BLaER1 treated with 17β-estradiol and CSF1 and Interleukin-3, amounts not matched to agents 10 nM and 100 nM (cell line): ENCODE data around the gene CHID1.

Source experiments
- H3K27ac ChIP-seq, 11 experiments: shearing (Covaris generic); formaldehyde crosslinking; 2 replicates each; pipeline ENCODE4 v1.8.1; 2022
- H3K27me3 ChIP-seq, 11 experiments: shearing (Covaris generic); formaldehyde crosslinking; 2 replicates each; pipeline ENCODE4 v1.8.1; 2022
- H3K36me3 ChIP-seq, 11 experiments: shearing (Covaris generic); formaldehyde crosslinking; 2 replicates each; pipeline ENCODE4 v1.8.1; 2022
- H3K4me1 ChIP-seq, 10 experiments: shearing (Covaris generic); formaldehyde crosslinking; 2 replicates each; pipeline ENCODE4 v1.8.1; 2022
- H3K4me2 ChIP-seq, 11 experiments: shearing (Covaris generic); formaldehyde crosslinking; 2 replicates each; pipeline ENCODE4 v1.8.1; 2022
- H3K4me3 ChIP-seq, 10 experiments: shearing (Covaris generic); formaldehyde crosslinking; 2 replicates each; pipeline ENCODE4 v1.8.1; 2022
- H3K9ac ChIP-seq, 11 experiments: shearing (Covaris generic); formaldehyde crosslinking; 2 replicates each; pipeline ENCODE4 v1.8.1; 2022
- H3K9me3 ChIP-seq, 11 experiments: shearing (Covaris generic); formaldehyde crosslinking; replicated peaks in 1 of 11; 2 replicates each; pipeline ENCODE4 v1.8.1; 2022
- H4K20me1 ChIP-seq, 11 experiments: shearing (Covaris generic); formaldehyde crosslinking; 2 replicates each; pipeline ENCODE4 v1.8.1; 2022
- Cebpa-rat ChIP-seq, 11 experiments: shearing (Covaris generic); IDR thresholded peaks; 2 replicates each; pipeline ENCODE4 v1.8.1; 2022

Gene CHID1

DNA sequence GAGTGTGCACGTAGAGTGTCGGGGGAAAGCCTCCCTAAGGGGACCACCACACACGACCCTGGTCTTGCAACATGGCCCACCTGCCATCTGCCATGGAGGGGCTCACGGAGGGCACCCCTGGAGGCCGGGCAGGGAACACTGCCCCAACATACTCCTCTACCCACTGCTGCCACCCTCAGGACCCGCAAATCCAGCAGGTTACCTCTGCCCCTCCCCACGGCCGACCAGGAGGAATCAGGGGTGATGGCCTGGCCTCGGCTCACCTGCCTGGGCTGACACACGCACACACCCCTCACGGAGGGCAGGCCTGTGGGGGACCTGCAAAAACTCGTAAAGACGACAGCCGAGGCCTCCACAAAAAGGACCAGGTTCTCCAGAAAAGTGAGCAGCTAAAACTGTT, 30.2 kb downstream of the CHID1 start:
- Histone ChIP-seq H4K20me1 (peaks cover 0 to 76% (median 26%) of the 10 kb centered on the region in 11 experiments; a peak in 15 of 22 replicates), H3K36me3 (peaks cover 59 to 100% (median 90%) of the 10 kb centered on the region in 11 experiments), H3K27me3 (no peaks in the 10 kb centered on the region), H3K9ac (no peak overlapping the region), H3K27ac (no peak overlapping the region), H3K4me3 (no peak overlapping the region), H3K4me2 (no peak overlapping the region), H3K4me1 (peaks cover 0 to 9% (median 6%) of the 10 kb centered on the region in 10 experiments; a peak in 8 of 20 replicates), H3K9me3 (no peaks in the 10 kb centered on the region)
- TF ChIP-seq Cebpa-rat (IDR thresholded peaks at IDR 0.05) = no peak

DNA sequence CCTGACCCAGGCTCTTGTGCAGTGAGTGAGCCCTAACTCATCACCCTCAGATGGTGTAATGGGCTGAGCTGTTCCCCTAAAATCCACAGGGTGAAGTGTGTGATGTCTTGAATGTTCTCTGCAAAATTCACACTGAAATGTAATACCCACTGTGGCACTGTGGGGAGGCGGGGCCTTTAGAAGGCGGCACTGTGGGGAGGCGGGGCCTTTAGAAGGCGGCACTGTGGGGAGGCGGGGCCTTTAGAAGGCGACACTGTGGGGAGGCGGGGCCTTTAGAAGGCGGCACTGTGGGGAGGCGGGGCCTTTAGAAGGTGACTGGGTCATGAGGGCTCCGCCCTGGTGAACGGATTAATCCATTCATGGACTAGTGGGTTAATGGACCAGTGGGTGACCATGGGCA, 33.0 kb downstream of the CHID1 start:
- Histone ChIP-seq H3K4me1 (peaks cover 0 to 3% (median under 1%) of the 10 kb centered on the region in 10 experiments; a peak in 5 of 20 replicates), H3K27ac (no peak overlapping the region), H3K9me3 (no peaks in the 10 kb centered on the region), H3K27me3 (no peaks in the 10 kb centered on the region), H3K36me3 (peaks cover 39 to 91% (median 72%) of the 10 kb centered on the region in 11 experiments), H3K4me3 (no peak overlapping the region), H4K20me1 (peaks cover 0 to 72% (median 7%) of the 10 kb centered on the region in 11 experiments; a peak in 11 of 22 replicates), H3K4me2 (no peak overlapping the region), H3K9ac (no peak overlapping the region)
- TF ChIP-seq Cebpa-rat (IDR thresholded peaks at IDR 0.05) = no peak

DNA sequence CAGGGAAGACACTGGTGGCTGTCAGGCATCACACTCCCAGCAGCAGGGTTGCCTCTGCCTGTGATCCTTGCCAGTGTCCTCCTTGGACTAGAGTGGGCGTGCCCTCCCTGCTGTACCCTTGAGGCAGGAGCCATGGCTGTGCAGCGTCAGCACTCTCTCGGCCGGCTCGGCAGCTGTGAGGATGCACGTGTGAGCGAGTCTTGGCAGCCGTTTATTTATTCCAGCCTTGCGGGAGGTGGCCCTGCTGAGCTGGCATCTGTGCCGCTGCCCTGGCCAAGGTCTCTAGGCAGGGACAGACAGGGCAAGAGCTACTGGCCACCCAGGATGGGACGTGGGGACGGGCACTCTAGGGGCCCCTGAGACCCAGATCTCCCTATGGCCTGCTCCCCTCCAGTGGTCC, 34.1 kb downstream of the CHID1 start:
- Histone ChIP-seq H3K4me3 (no peak overlapping the region), H4K20me1 (peaks cover 0 to 79% (median 7%) of the 10 kb centered on the region in 11 experiments; a peak in 11 of 22 replicates), H3K9ac (no peak overlapping the region), H3K27me3 (no peaks in the 10 kb centered on the region), H3K36me3 (peaks cover 33 to 83% (median 62%) of the 10 kb centered on the region in 11 experiments), H3K27ac (no peak overlapping the region), H3K9me3 (no peaks in the 10 kb centered on the region), H3K4me1 (no peaks in the 10 kb centered on the region), H3K4me2 (no peak overlapping the region)
- no peak for TF ChIP-seq Cebpa-rat (IDR thresholded peaks at IDR 0.05)

DNA sequence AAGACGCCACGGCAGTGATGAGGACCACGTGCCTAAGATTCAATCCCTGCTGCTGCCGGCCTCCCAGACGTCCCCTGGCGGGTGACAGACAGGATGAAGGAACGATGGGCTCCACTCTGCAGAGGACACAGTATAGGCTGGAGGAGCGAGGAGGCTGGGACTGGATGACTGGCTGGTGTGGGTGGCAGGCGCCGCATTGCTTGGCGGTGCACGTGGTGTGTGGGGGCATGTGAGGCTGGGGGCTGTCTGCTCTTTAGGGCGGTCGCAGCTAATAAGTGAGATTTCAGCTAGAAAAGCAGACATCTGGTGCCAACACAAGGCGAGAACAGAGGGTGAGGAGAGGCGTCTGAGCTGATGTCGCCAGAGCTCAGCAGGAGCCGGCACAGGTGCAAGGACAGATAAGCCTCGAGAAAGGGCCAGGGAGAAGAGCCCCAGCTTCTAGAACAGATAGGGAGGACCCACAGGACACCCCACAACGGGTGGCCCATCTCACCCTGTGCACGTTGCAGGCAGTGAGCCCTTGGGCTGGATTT, 34.8 kb downstream of the CHID1 start:
- TF ChIP-seq Cebpa-rat (IDR thresholded peaks at IDR 0.05) = no peak
- Histone ChIP-seq H3K36me3 (peaks cover 31 to 77% (median 57%) of the 10 kb centered on the region in 11 experiments), H3K9ac (no peak overlapping the region), H3K27ac (no peak overlapping the region), H3K4me1 (no peaks in the 10 kb centered on the region), H4K20me1 (peaks cover 0 to 85% (median 7%) of the 10 kb centered on the region in 11 experiments; a peak in 11 of 22 replicates), H3K4me2 (no peak overlapping the region), H3K9me3 (no peaks in the 10 kb centered on the region), H3K27me3 (no peaks in the 10 kb centered on the region), H3K4me3 (no peak overlapping the region)

DNA sequence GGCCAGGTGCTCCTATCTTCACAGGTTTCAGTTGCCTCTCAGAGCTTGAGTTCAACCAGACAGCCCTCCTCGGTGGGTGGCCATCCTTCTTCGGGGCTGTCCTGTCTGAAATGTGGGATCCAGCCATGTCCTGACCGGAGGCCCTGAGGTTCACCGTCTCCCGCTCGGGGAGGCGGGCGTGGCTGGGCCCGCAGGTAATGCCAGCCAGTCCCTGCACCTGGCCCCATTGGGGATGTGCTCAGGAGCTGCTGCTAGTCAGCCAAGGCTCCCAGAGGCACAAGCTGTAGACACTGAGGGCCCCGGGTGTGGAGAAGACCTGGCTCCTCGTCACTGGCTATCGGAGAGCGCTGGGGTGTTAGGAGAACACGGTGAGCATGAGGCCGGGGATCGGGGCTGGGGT, 35.4 kb downstream of the CHID1 start:
- Histone ChIP-seq H3K27ac (no peak overlapping the region), H3K9me3 (no peaks in the 10 kb centered on the region), H3K36me3 (peaks cover 25 to 71% (median 50%) of the 10 kb centered on the region in 11 experiments), H4K20me1 (peaks cover 0 to 85% (median 7%) of the 10 kb centered on the region in 11 experiments; a peak in 11 of 22 replicates), H3K4me3 (no peak overlapping the region), H3K4me2 (no peak overlapping the region), H3K4me1 (no peaks in the 10 kb centered on the region), H3K9ac (no peak overlapping the region), H3K27me3 (no peaks in the 10 kb centered on the region)
- TF ChIP-seq Cebpa-rat (IDR thresholded peaks at IDR 0.05) = no peak

DNA sequence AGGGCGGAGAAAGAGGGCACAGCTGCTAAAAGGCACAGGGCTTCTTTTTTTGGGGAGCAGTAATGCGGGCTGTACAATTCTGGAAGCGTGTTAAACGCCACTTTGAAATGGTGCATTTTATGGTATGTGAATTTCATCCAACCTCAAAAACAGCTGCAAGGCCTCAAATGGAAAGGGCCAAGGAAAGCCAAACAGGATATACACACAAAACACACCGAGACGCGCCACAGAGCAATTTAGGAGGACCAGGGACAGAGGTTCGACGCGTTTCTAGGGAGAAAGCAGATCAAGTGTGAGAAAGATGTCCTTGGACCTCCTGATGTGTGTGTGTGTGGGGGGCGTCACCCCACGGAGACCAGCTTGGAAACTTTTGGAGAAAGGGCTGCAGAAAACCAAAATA, 36.9 kb downstream of the CHID1 start:
- no peak overlapping the region for H3K4me2 ChIP-seq
- no peak overlapping the region for H3K27ac ChIP-seq
- H3K4me3 ChIP-seq = no peak overlapping the region
- no peaks in the 10 kb centered on the region for H3K4me1 ChIP-seq
- H3K9me3 ChIP-seq = no peaks in the 10 kb centered on the region
- no peak overlapping the region for H3K9ac ChIP-seq
- H3K36me3 ChIP-seq = peaks cover 10 to 71% (median 45%) of the 10 kb centered on the region in 11 experiments; a peak in 19 of 22 replicates
- peaks cover 0 to 87% (median 12%) of the 10 kb centered on the region in 11 experiments; a peak in 12 of 22 replicates for H4K20me1 ChIP-seq
- H3K27me3 ChIP-seq = no peaks in the 10 kb centered on the region
- TF ChIP-seq Cebpa-rat (IDR thresholded peaks at IDR 0.05) = no peak

DNA sequence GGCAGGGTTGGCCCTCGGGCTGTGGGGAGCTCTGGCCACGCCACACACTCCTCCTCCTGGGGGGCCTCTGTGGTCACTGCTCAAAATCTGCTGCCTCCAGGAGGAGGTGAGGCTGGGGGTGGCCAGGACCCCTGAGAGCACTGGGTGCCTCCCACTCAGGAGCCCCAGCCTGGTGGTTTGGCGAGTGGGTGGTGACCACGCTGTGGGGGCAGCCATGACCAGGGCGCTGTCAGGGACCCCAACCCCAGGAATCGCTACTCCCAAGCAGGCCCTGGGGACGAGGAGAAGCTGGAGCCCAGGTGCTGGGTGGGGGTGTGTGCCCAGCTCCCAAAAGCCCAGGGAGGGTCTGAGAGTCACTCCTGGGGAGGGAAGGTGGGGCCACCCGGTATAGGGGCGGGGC, 37.8 kb downstream of the CHID1 start:
- no peak overlapping the region for H3K4me3 ChIP-seq
- no peak for TF ChIP-seq Cebpa-rat (IDR thresholded peaks at IDR 0.05)
- H3K9me3 ChIP-seq = no peaks in the 10 kb centered on the region
- no peak overlapping the region for H3K4me2 ChIP-seq
- H3K9ac ChIP-seq = no peak overlapping the region
- no peaks in the 10 kb centered on the region for H3K27me3 ChIP-seq
- H3K36me3 ChIP-seq = peaks cover 1 to 68% (median 37%) of the 10 kb centered on the region in 11 experiments; a peak in 18 of 22 replicates
- no peaks in the 10 kb centered on the region for H3K4me1 ChIP-seq
- H4K20me1 ChIP-seq = peaks cover 0 to 95% (median 21%) of the 10 kb centered on the region in 11 experiments; a peak in 14 of 22 replicates
- H3K27ac ChIP-seq = no peak overlapping the region

DNA sequence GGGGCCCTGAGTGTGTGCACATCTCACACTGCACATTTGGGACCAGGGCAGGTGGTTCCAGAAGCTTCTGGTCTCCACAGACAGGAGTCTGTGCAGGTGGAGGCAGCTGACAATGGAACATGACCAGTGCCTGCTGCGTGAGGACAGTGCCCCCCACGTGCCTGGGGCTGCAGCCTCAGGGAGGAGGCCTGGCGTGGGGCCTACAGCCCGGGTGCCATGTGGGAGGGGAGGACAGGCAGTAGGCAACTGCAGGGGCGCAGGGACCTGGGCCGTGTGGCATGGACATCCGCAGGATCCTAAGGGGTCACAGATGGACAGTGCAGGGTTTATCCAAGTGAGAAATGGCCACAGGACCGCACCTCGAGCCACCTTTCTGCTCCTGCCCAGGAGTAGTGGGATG, 39.1 kb downstream of the CHID1 start:
- H3K9ac ChIP-seq = no peak overlapping the region
- H3K4me3 ChIP-seq = no peak overlapping the region
- H3K4me2 ChIP-seq = no peak overlapping the region
- TF ChIP-seq Cebpa-rat (IDR thresholded peaks at IDR 0.05) = no peak
- peaks cover 0 to 95% (median 17%) of the 10 kb centered on the region in 11 experiments; a peak in 15 of 22 replicates for H4K20me1 ChIP-seq
- no peaks in the 10 kb centered on the region for H3K9me3 ChIP-seq
- H3K27me3 ChIP-seq = no peaks in the 10 kb centered on the region
- H3K4me1 ChIP-seq = 0 out of 20 replicates have a peak, but pooled peaks cover 0 to 1% (median 0%) of the 10 kb centered on the region in 10 experiments
- H3K36me3 ChIP-seq = peaks cover 0 to 57% (median 32%) of the 10 kb centered on the region in 11 experiments; a peak in 17 of 22 replicates
- no peak overlapping the region for H3K27ac ChIP-seq

DNA sequence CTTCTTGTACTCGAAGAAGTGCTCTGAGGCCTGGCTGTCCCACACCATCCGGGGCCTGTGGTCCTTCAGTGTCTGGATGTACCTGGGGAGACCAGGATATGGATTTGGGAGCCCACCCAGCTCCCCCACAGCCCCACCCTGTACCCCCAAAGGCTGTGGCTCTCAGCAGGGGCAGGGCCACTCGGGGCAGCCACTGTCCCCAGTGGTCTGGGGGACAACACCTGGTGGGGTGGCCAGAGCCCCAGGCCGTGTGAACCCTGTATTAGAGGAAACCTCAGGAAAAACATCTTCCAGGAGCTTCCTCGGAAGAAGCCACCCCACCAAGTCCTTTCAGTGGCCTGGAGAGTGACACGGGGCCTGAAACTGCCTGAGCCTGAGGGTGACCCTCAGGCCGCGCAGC, 40.2 kb downstream of the CHID1 start:
- peaks cover 0 to 51% (median 34%) of the 10 kb centered on the region in 11 experiments; a peak in 16 of 22 replicates for H3K36me3 ChIP-seq
- no peak overlapping the region for H3K4me3 ChIP-seq
- no peaks in the 10 kb centered on the region for H3K27me3 ChIP-seq
- H4K20me1 ChIP-seq = peaks cover 0 to 95% (median 27%) of the 10 kb centered on the region in 11 experiments; a peak in 14 of 22 replicates
- peak overlapping the region in 1 of 11 experiments; percentile 10; a peak in 1 of 22 replicates for H3K9ac ChIP-seq
- H3K4me2 ChIP-seq = no peak overlapping the region
- H3K27ac ChIP-seq = no peak overlapping the region
- H3K4me1 ChIP-seq = 0 out of 20 replicates have a peak, but pooled peaks cover 0 to 7% (median 0%) of the 10 kb centered on the region in 10 experiments
- no peaks in the 10 kb centered on the region for H3K9me3 ChIP-seq
- TF ChIP-seq Cebpa-rat (IDR thresholded peaks at IDR 0.05) = no peak
